Activated T-cell treated with anti-CD3 and anti-CD28 coated beads for 48 hours (primary cell): ENCODE results near the gene SERPINB10.

Source experiments
- DNase-seq: peaks from one replicate; pipeline ENCODE4 v3.0.0-alpha.2; 2020; ENCODE audit warnings: low read depth

The SERPINB10 gene

GRCh38 chr18:63907664-63908063, at the start of gene SERPINB10:
Gene SERPINB10, plus strand, starts transcription at chr18:63907958. Its CDS starts 7,553 bp downstream, at chr18:63915511.
- DNase-seq, result no peak

- no peak for DNase-seq
Observed at GRCh38 chr18:63858456-63858855, 49.3 kb upstream of the SERPINB10 start.

GRCh38 chr18:63859781-63860475, 47.8 kb upstream of the SERPINB10 start:
- DNase-seq, result no peak

GRCh38 chr18:63860531-63860930, 47.2 kb upstream of the SERPINB10 start:
- DNase-seq, result no peak

- no peak for DNase-seq
Observed at GRCh38 chr18:63867368-63868125, 40.2 kb upstream of the SERPINB10 start.

- no peak for DNase-seq
Observed at GRCh38 chr18:63868546-63868945, 39.2 kb upstream of the SERPINB10 start.

- no peak for DNase-seq
Observed at GRCh38 chr18:63869374-63869773, 38.4 kb upstream of the SERPINB10 start.

- DNase-seq, result no peak
Observed at GRCh38 chr18:63869851-63870250, 37.9 kb upstream of the SERPINB10 start.

- DNase-seq, result no peak
Observed at GRCh38 chr18:63871836-63872235, 35.9 kb upstream of the SERPINB10 start.

GRCh38 chr18:63872586-63872985, 35.2 kb upstream of the SERPINB10 start:
- DNase-seq, result no peak

- DNase-seq, result no peak
Observed at GRCh38 chr18:63878343-63878742, 29.4 kb upstream of the SERPINB10 start.

- no peak for DNase-seq
Observed at GRCh38 chr18:63878925-63879324, 28.8 kb upstream of the SERPINB10 start.

GRCh38 chr18:63879709-63880108, 28.0 kb upstream of the SERPINB10 start:
- DNase-seq, result no peak

GRCh38 chr18:63881851-63882250, 25.9 kb upstream of the SERPINB10 start:
- DNase-seq, result no peak

GRCh38 chr18:63882333-63883141, 25.2 kb upstream of the SERPINB10 start:
- DNase-seq, result no peak

GRCh38 chr18:63883617-63884016, 24.1 kb upstream of the SERPINB10 start:
- DNase-seq, result no peak

GRCh38 chr18:63887424-63887823, 20.3 kb upstream of the SERPINB10 start, which contains the start of gene SERPINB2:
Gene SERPINB2, plus strand, starts transcription at chr18:63887705. Its CDS starts 3,740 bp downstream, at chr18:63891445.
- no peak for DNase-seq

GRCh38 chr18:63888470-63889190, 19.1 kb upstream of the SERPINB10 start:
- DNase-seq, result no peak

GRCh38 chr18:63889626-63890025, 18.1 kb upstream of the SERPINB10 start:
- no peak for DNase-seq

- no peak for DNase-seq
Observed at GRCh38 chr18:63890237-63890949, 17.4 kb upstream of the SERPINB10 start.

GRCh38 chr18:63890950-63891304, 16.8 kb upstream of the SERPINB10 start:
- no peak for DNase-seq
